IMR-90 (cell line): ENCODE measurements around the gene AKAP13.

ENCODE experiments used
- CEBPB ChIP-seq: IDR thresholded peaks from 2 replicates; pipeline ENCODE4 v1.6.1; 2012; ENCODE audit warnings: low read depth, low read length, improper control_type of control experiment
- CTCF ChIP-seq: conservative IDR thresholded peaks from 2 replicates; pipeline ENCODE4 v1.5.1; 2012; ENCODE audit warnings: mild to moderate bottlenecking, low read depth, low read length, improper control_type of control experiment
- USF2 ChIP-seq: fragments of 150-350 bp; IDR thresholded peaks from 2 replicates; pipeline ENCODE4 v1.6.1; 2017; ENCODE audit warnings: mild to moderate bottlenecking, antibody characterized with exemption, low read length, low read depth

DNA sequence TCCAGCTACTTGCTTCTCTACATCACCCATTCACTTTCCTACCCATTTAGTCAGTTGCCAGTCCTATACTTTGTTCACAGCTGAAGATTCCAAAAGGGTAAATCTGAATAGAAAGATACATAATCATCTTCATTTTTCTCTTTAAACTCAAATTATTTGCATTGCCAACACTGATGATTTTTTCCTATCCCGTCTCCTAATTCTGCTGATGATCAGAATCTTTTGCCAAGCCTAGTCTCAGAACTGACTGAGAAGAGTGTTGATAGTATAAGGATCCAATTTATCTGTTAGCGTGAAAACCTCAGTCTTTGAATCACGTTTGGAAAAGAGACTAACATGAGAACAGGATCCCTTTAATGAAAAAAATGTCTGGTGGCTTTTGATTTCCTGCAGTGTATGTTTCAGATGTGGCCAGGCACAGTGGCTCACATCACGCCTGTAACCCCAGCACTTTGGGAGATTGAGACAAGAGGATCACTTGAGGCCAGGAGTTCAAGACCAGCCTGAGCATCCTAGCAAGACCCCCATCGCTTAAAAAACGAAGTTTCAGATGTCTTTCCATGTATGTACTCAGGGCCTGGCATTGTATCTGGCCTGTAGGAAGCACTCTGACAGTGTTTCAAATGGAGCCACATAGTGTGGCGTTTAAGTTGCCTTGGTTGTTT is 244.9 kb downstream of the AKAP13 start:
- TF ChIP-seq CTCF (no peak), USF2 (no peak), CEBPB (no peak)
